ENCODE data around the gene R3HDM2. TPM values are rescaled to one million over a fixed set of nuclear protein-coding genes. Genes with fewer than 3 reads are reported as not detected.
A peak's percentile ranks its signal among the peaks of the same experiment; 100 is the strongest.

Gene R3HDM2
- total and polyA plus RNA-seq, 2 of the 13 experiments (the other 11 are each of a cell fraction or from before 2014, with no cell fraction given) = 11.1 to 23.5 TPM

- intact Hi-C loops (cut with micrococcal nuclease; ENCODE audit: unreplicated experiment) = no loop called here
- Histone ChIP-seq H3K4me1 (ENCODE audit: insufficient read depth, low read length) (peaks cover 42% of the 10 kb centered on the region), H2AFZ (ENCODE audit: low read length) (no peak overlapping the region), H3K4me3 (replicated peaks in 1 of 3; ENCODE audit: insufficient read depth in 1 of 3, low read depth in 2 of 3, low read length in 3 of 3) (peak overlapping the region; percentile 63 to 77 (median 73)), H3K36me3 (replicated peaks in 1 of 2; ENCODE audit: control insufficient read depth in 1 of 2, insufficient read depth in 2 of 2, low read length in 2 of 2) (no peaks in the 10 kb centered on the region), H3K9ac (ENCODE audit: insufficient read depth, low read depth, low read length) (peak overlapping the region; percentile 89), H3K4me2 (ENCODE audit: low read depth, low read length) (peak overlapping the region; percentile 75), H3K27me3 (ENCODE audit: control insufficient read depth in 1 of 2, insufficient read depth in 2 of 2, low read length in 2 of 2) (no peaks in the 10 kb centered on the region; a peak in 1 of 5 replicates), H3K79me2 (ENCODE audit: insufficient read depth, low read length) (peaks cover 14% of the 10 kb centered on the region), H3K9me3 (ENCODE audit: low read length) (no peaks in the 10 kb centered on the region), H4K20me1 (ENCODE audit: insufficient read depth, low read length) (no peaks in the 10 kb centered on the region), H3K27ac (ENCODE audit: extremely low read length, insufficient read depth, low read length) (peak overlapping the region; percentile 88)
- FAIRE-seq = no peak
- DNase-seq (ENCODE audit: low spot score) = no peak
- in situ Hi-C loops (cut with HindIII; ENCODE audit: extremely low pct_ligation_motif_present, low pct_unique_long_range_greater_than_20kb) = no loop called here
- no TSS peak for BruUV-seq (replicated peaks)
- ATAC-seq = peak; percentile 63
- WGBS (ENCODE audit: low lambda C conversion rate) = under 1% methylated on average over 48 of the region's 74 CpGs
- ChIA-PET CTCF (ENCODE audit: low intra/inter-chr PET ratio, low total read pairs) (no interaction called here), POLR2A (interaction anchor here (0.5 to 2.1 kb wide), 7 partner anchors 10 to 204 kb away, joined by 3 to 35 read pairs (median 4); partner anchors contain the start of genes GLI1 and INHBE)
- TF ChIP-seq YEATS4 (CRISPR knock-in tag; IDR thresholded peaks at IDR 0.05; ENCODE audit: borderline replicate concordance) = peak; percentile 7; the same call in 1 of the 2 replicates
- 0 out of 2 replicates have a peak, but pooled peaks have one; percentile 2 for TF ChIP-seq RFXAP (CRISPR knock-in tag; IDR thresholded peaks at IDR 0.05; ENCODE audit: borderline replicate concordance)
- TF ChIP-seq ZMAT3 (CRISPR knock-in tag; conservative IDR thresholded peaks at IDR 0.05) = 0 out of 2 replicates have a peak, but pooled peaks have one; percentile 26
- TF ChIP-seq ZBTB10 (CRISPR knock-in tag; IDR thresholded peaks at IDR 0.05; ENCODE audit: borderline replicate concordance) = 0 out of 2 replicates have a peak, but pooled peaks have one; percentile 27
- TF ChIP-seq ZNF746 (CRISPR knock-in tag; IDR thresholded peaks at IDR 0.05) = peak; percentile 17; the same call in 1 of the 2 replicates
- no peak for TF ChIP-seq TBX3 (IDR thresholded peaks at IDR 0.05; ENCODE audit: borderline replicate concordance)
- 0 out of 2 replicates have a peak, but pooled peaks have one; percentile 17 for TF ChIP-seq MIXL1 (CRISPR knock-in tag; IDR thresholded peaks at IDR 0.05)
- no peak for TF ChIP-seq HOMEZ (CRISPR knock-in tag; IDR thresholded peaks at IDR 0.05; ENCODE audit: low read depth)
- 0 out of 4 replicates have a peak, but pooled peaks of 1 of the 2 experiments have one; percentile 30 for TF ChIP-seq KLF16 (CRISPR knock-in tag; IDR thresholded peaks at IDR 0.05)
- peak; percentile 17; the same call in 1 of the 2 replicates for TF ChIP-seq MLX (CRISPR knock-in tag; IDR thresholded peaks at IDR 0.05)
- no peak for TF ChIP-seq ZFP41 (CRISPR knock-in tag; IDR thresholded peaks at IDR 0.05; ENCODE audit: borderline replicate concordance)
- TF ChIP-seq LCORL (IDR thresholded peaks at IDR 0.05) = no peak
- 0 out of 2 replicates have a peak, but pooled peaks have one; percentile 30 for TF ChIP-seq LCORL (CRISPR knock-in tag; IDR thresholded peaks at IDR 0.05)
- TF ChIP-seq PRMT3 (CRISPR knock-in tag; IDR thresholded peaks at IDR 0.05; ENCODE audit: borderline replicate concordance, low read depth) = 0 out of 2 replicates have a peak, but pooled peaks have one; percentile 56
- peak; percentile 47; the same call in 1 of the 2 replicates for TF ChIP-seq KMT2A (CRISPR knock-in tag; IDR thresholded peaks at IDR 0.05)
- TF ChIP-seq TMF1 (CRISPR knock-in tag; IDR thresholded peaks at IDR 0.05; ENCODE audit: low read depth) = peak; percentile 35; the same call in 1 of the 2 replicates
Observed at GRCh38 chr12:57430112-57430930, 522 bp downstream of the R3HDM2 start.
